ENCODE measurements around the gene KCNQ5.

Gene KCNQ5

DNA sequence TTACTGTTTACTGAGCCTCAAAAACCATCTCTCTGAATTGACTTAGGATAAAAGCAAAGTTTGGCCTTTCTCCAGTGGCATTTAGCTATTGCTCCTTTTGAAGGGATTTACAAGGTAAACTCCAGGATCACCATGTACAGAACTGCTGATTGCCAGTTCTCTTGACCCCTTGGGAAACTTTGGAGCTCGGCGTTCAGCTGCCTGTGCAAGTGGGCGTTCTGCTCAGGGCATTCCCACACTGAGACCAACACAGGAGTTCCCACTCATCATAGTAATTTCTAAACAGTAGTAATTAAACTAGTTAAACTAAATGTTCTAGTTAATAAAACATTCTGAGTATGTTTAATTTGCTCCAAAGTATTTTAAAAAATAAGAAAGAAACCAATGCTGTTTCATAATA, 14.9 kb downstream of the KCNQ5 start:
- no peaks in the 10 kb centered on the region for H3F3A ChIP-seq (ENCODE audit: insufficient read depth, low read length)
- TF ChIP-seq, protein P1, sequence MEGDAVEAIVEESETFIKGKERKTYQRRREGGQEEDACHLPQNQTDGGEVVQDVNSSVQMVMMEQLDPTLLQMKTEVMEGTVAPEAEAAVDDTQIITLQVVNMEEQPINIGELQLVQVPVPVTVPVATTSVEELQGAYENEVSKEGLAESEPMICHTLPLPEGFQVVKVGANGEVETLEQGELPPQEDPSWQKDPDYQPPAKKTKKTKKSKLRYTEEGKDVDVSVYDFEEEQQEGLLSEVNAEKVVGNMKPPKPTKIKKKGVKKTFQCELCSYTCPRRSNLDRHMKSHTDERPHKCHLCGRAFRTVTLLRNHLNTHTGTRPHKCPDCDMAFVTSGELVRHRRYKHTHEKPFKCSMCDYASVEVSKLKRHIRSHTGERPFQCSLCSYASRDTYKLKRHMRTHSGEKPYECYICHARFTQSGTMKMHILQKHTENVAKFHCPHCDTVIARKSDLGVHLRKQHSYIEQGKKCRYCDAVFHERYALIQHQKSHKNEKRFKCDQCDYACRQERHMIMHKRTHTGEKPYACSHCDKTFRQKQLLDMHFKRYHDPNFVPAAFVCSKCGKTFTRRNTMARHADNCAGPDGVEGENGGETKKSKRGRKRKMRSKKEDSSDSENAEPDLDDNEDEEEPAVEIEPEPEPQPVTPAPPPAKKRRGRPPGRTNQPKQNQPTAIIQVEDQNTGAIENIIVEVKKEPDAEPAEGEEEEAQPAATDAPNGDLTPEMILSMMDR (IDR thresholded peaks at IDR 0.05; ENCODE audit: low read length), result no peak
- no peak for TF ChIP-seq EZH2 (IDR thresholded peaks at IDR 0.05; ENCODE audit: borderline replicate concordance, low read length)
- H3K79me2 ChIP-seq (ENCODE audit: insufficient read depth, low read length), result peaks cover 97% of the 10 kb centered on the region
- peak overlapping the region; percentile 68 for H3K27ac ChIP-seq (ENCODE audit: low read depth, low read length, poor library complexity, severe bottlenecking)
- H2AFZ ChIP-seq (ENCODE audit: low read length), result no peak overlapping the region
- no peaks in the 10 kb centered on the region for H3K9me2 ChIP-seq (ENCODE audit: low read depth, low read length)
- no peaks in the 10 kb centered on the region for H4K20me1 ChIP-seq (ENCODE audit: insufficient read depth, low read length)
- H3K4me2 ChIP-seq (ENCODE audit: low read length), result peak overlapping the region; percentile 43
- H3K36me3 ChIP-seq (ENCODE audit: insufficient read depth, low read length), result peaks cover 15% of the 10 kb centered on the region
- no peaks in the 10 kb centered on the region for H3K9me3 ChIP-seq (ENCODE audit: low read length)
- no peak overlapping the region; the same call in 1 of the 2 replicates for H3K9ac ChIP-seq (ENCODE audit: low read length)
- no peak overlapping the region for H3K4me3 ChIP-seq (ENCODE audit: low read depth, low read length, poor library complexity, severe bottlenecking)
- no peaks in the 10 kb centered on the region for H3K27me3 ChIP-seq (ENCODE audit: insufficient read depth, low read length)
- H3K4me1 ChIP-seq (ENCODE audit: insufficient read depth, low read length, severe bottlenecking), result peaks cover 65% of the 10 kb centered on the region

DNA sequence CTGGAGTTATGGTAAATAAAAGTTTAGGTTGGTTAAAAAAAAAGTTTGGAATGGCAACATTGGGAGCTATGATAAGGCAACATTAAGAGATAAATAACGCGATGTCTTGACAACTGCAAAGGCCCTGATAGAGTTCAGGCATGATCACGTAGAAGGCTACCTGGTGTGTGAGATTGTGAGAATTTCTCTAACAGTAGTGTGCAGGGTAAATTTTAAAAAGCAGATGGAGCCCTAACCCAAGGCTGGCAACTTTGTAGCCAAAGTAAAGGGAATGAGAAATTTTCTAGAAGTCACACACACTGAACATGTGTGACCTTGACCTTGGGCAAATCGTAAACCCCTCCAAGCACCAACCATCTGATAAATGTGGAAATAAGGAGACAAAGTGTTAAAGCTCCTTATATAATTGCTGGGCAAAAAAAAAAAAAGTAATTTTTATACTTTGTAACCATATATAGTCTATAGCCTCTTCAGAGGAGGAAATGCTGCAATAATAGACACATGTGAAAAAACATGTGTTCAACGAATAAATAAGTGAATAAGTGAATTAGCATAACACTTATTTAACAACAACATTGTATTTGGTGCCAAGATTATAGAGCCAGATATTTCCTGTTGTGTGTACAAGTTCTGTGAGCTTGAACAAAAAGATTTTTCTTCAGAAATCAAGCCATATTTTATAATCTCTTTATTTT, 18.2 kb downstream of the KCNQ5 start:
- peak overlapping the region; percentile 3 for H3K27ac ChIP-seq (ENCODE audit: low read depth, low read length, poor library complexity, severe bottlenecking)
- H3K9ac ChIP-seq (ENCODE audit: low read length), result no peak overlapping the region
- H4K20me1 ChIP-seq (ENCODE audit: insufficient read depth, low read length), result no peaks in the 10 kb centered on the region
- no peaks in the 10 kb centered on the region for H3F3A ChIP-seq (ENCODE audit: insufficient read depth, low read length)
- no peaks in the 10 kb centered on the region for H3K9me2 ChIP-seq (ENCODE audit: low read depth, low read length)
- no peak overlapping the region for H2AFZ ChIP-seq (ENCODE audit: low read length)
- H3K79me2 ChIP-seq (ENCODE audit: insufficient read depth, low read length), result peaks cover 95% of the 10 kb centered on the region
- no peak for TF ChIP-seq EZH2 (IDR thresholded peaks at IDR 0.05; ENCODE audit: borderline replicate concordance, low read length)
- TF ChIP-seq, protein P1 (IDR thresholded peaks at IDR 0.05; ENCODE audit: low read length), result peak; percentile 30
- H3K27me3 ChIP-seq (ENCODE audit: insufficient read depth, low read length), result no peaks in the 10 kb centered on the region
- no peak overlapping the region for H3K4me3 ChIP-seq (ENCODE audit: low read depth, low read length, poor library complexity, severe bottlenecking)
- H3K4me2 ChIP-seq (ENCODE audit: low read length), result no peak overlapping the region
- peaks cover 64% of the 10 kb centered on the region for H3K4me1 ChIP-seq (ENCODE audit: insufficient read depth, low read length, severe bottlenecking)
- H3K9me3 ChIP-seq (ENCODE audit: low read length), result no peaks in the 10 kb centered on the region
- no peaks in the 10 kb centered on the region for H3K36me3 ChIP-seq (ENCODE audit: insufficient read depth, low read length)

DNA sequence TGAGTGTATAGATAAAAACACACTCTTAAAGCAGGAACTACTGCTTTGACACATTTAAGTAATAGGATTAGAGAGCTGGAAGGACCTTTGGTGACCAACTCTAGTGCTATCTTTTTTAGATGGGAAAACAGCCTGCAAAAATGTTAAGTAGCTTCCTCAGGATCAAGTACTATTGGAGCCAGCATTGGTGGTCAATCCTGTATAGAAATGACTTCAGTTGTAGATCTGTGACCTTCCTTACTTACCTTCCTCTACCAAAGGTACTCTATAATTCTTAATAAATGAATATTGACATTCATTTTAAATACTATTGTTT, 18.7 kb downstream of the KCNQ5 start:
- Histone ChIP-seq H3K79me2 (ENCODE audit: insufficient read depth, low read length) (peaks cover 91% of the 10 kb centered on the region), H4K20me1 (ENCODE audit: insufficient read depth, low read length) (no peaks in the 10 kb centered on the region), H3K36me3 (ENCODE audit: insufficient read depth, low read length) (no peaks in the 10 kb centered on the region), H3K9ac (ENCODE audit: low read length) (no peak overlapping the region), H3K27ac (ENCODE audit: low read depth, low read length, poor library complexity, severe bottlenecking) (no peak overlapping the region), H3K27me3 (ENCODE audit: insufficient read depth, low read length) (no peaks in the 10 kb centered on the region), H3K9me3 (ENCODE audit: low read length) (no peaks in the 10 kb centered on the region), H2AFZ (ENCODE audit: low read length) (no peak overlapping the region), H3K4me3 (ENCODE audit: low read depth, low read length, poor library complexity, severe bottlenecking) (no peak overlapping the region), H3F3A (ENCODE audit: insufficient read depth, low read length) (no peaks in the 10 kb centered on the region), H3K9me2 (ENCODE audit: low read depth, low read length) (no peaks in the 10 kb centered on the region), H3K4me2 (ENCODE audit: low read length) (no peak overlapping the region), H3K4me1 (ENCODE audit: insufficient read depth, low read length, severe bottlenecking) (peaks cover 59% of the 10 kb centered on the region)
- TF ChIP-seq EZH2 (IDR thresholded peaks at IDR 0.05; ENCODE audit: borderline replicate concordance, low read length), result no peak
- TF ChIP-seq, protein P1 (IDR thresholded peaks at IDR 0.05; ENCODE audit: low read length), result no peak
